HEK293 (cell line): ENCODE results near the gene MTHFD1.
A peak's percentile ranks its signal among the peaks of the same experiment; 100 is the strongest.

Source experiments
- CTCF ChIA-PET: fragments of 350-600 bp; formaldehyde crosslinking; extraction: SDS; loops from one replicate; lab custom pipeline; 2021; ENCODE audit warnings: antibody characterized with exemption; lab: Yijun Ruan, JAX
- POLR2A ChIA-PET: fragments of 300-600 bp; formaldehyde crosslinking; extraction: SDS; loops from one replicate; lab custom pipeline; 2020; ENCODE audit warnings: antibody characterized with exemption, inconsistent platforms; lab: Yijun Ruan, JAX
- H3K27ac ChIP-seq: fragments of 200-500 bp; sonication (Bioruptor generic); 2 replicates; pipeline ENCODE4 v1.5.1; 2014; ENCODE audit warnings: low read depth, low read length, control low read depth, inconsistent platforms; ENCODE audit errors: extremely low read depth
- H3K36me3 ChIP-seq, 2 experiments: fragments of 200-500 bp in 1 of 2; sonication (Bioruptor generic) in 1 of 2; 1 replicate in 1 of 2; 2 replicates in 1 of 2; pipeline ENCODE4 v1.5.1; 2014 to 2017; ENCODE audit warnings: inconsistent platforms in 2 of 2, low read length in 2 of 2; ENCODE audit not compliant: control insufficient read depth in 2 of 2, insufficient read depth in 1 of 2
- H3K4me1 ChIP-seq: fragments of 200-500 bp; sonication (Bioruptor generic); 2 replicates; pipeline ENCODE4 v1.5.1; 2014; ENCODE audit warnings: mild to moderate bottlenecking, low read length, inconsistent platforms; ENCODE audit not compliant: control insufficient read depth, insufficient read depth
- H3K4me3 ChIP-seq: 2 replicates; pipeline ENCODE4 v1.5.1; 2011; ENCODE audit warnings: low read depth, mild to moderate bottlenecking, control low read depth, low read length, moderate library complexity
- H3K9me3 ChIP-seq: fragments of 200-500 bp; sonication (Bioruptor generic); 2 replicates; pipeline ENCODE4 v1.5.1; 2014; ENCODE audit warnings: low read depth, low read length, inconsistent platforms; ENCODE audit not compliant: control insufficient read depth, insufficient read depth
- BCL11A ChIP-seq: fragments of 450-650 bp; formaldehyde crosslinking; IDR thresholded peaks from 2 replicates; pipeline ENCODE4 v1.5.1; 2016; ENCODE audit warnings: low read depth, missing biosample characterization, missing genetic modification characterization
- EGR2 ChIP-seq: fragments of 450-650 bp; formaldehyde crosslinking; IDR thresholded peaks from 2 replicates; pipeline ENCODE4 v1.5.1; 2016; ENCODE audit warnings: low read depth, missing biosample characterization, missing genetic modification characterization
- FEZF1 ChIP-seq: fragments of 450-650 bp; formaldehyde crosslinking; IDR thresholded peaks from 2 replicates; pipeline ENCODE4 v1.5.1; 2016; ENCODE audit warnings: missing biosample characterization, missing genetic modification characterization
- GFI1B ChIP-seq: fragments of 450-650 bp; formaldehyde crosslinking; IDR thresholded peaks from 2 replicates; pipeline ENCODE4 v1.5.1; 2016; ENCODE audit warnings: missing biosample characterization, missing genetic modification characterization
- GLI2 ChIP-seq: fragments of 450-650 bp; formaldehyde crosslinking; IDR thresholded peaks from 2 replicates; pipeline ENCODE4; 2017; ENCODE audit warnings: missing biosample characterization, missing genetic modification characterization, low read depth, borderline replicate concordance
- GLI4 ChIP-seq: fragments of 450-650 bp; formaldehyde crosslinking; IDR thresholded peaks from 2 replicates; pipeline ENCODE4 v1.5.1; 2016; ENCODE audit warnings: missing biosample characterization, missing genetic modification characterization
- GLIS1 ChIP-seq: fragments of 450-650 bp; formaldehyde crosslinking; IDR thresholded peaks from 2 replicates; pipeline ENCODE4 v1.5.1; 2016; ENCODE audit warnings: missing biosample characterization, missing genetic modification characterization
- MEIS1 ChIP-seq: sonication (generic); formaldehyde crosslinking; IDR thresholded peaks from 2 replicates; pipeline ENCODE4 v1.8.1; 2022; ENCODE audit warnings: missing genetic modification reagents, mild to moderate bottlenecking, borderline replicate concordance
- SP7 ChIP-seq: fragments of 450-650 bp; formaldehyde crosslinking; IDR thresholded peaks from 2 replicates; pipeline ENCODE4 v1.5.1; 2016; ENCODE audit warnings: missing biosample characterization, missing genetic modification characterization
- ZBTB17 ChIP-seq: fragments of 450-650 bp; formaldehyde crosslinking; IDR thresholded peaks from 2 replicates; pipeline ENCODE4 v1.5.1; 2016; ENCODE audit warnings: missing biosample characterization, missing genetic modification characterization
- ZBTB20 ChIP-seq: fragments of 450-650 bp; formaldehyde crosslinking; IDR thresholded peaks from 2 replicates; pipeline ENCODE4 v1.5.1; 2016; ENCODE audit warnings: missing biosample characterization, missing genetic modification characterization
- ZBTB26 ChIP-seq: fragments of 450-650 bp; formaldehyde crosslinking; optimal IDR thresholded peaks from 2 replicates; pipeline ENCODE3; 2016; ENCODE audit warnings: missing biosample characterization, mild to moderate bottlenecking, missing genetic modification characterization
- ZBTB48 ChIP-seq: fragments of 450-650 bp; formaldehyde crosslinking; IDR thresholded peaks from 2 replicates; pipeline ENCODE4 v1.5.1; 2016; ENCODE audit warnings: missing biosample characterization, missing genetic modification characterization
- ZBTB7A ChIP-seq: fragments of 450-650 bp; formaldehyde crosslinking; IDR thresholded peaks from 2 replicates; pipeline ENCODE4 v1.5.1; 2016; ENCODE audit warnings: low read depth, missing biosample characterization, missing genetic modification characterization
- ZBTB8A ChIP-seq: fragments of 450-650 bp; formaldehyde crosslinking; IDR thresholded peaks from 2 replicates; pipeline ENCODE4 v1.5.1; 2016; ENCODE audit warnings: missing biosample characterization, missing genetic modification characterization
- ZNF112 ChIP-seq: fragments of 450-650 bp; formaldehyde crosslinking; IDR thresholded peaks from 2 replicates; pipeline ENCODE4 v1.5.0; 2017; ENCODE audit warnings: missing biosample characterization, missing genetic modification characterization
- ZNF132 ChIP-seq: fragments of 450-650 bp; formaldehyde crosslinking; IDR thresholded peaks from 2 replicates; pipeline ENCODE4 v1.5.1; 2017; ENCODE audit warnings: missing biosample characterization, missing genetic modification characterization, borderline replicate concordance
- ZNF169 ChIP-seq: fragments of 450-650 bp; formaldehyde crosslinking; IDR thresholded peaks from 2 replicates; pipeline ENCODE4 v1.5.1; 2016; ENCODE audit warnings: missing biosample characterization, missing genetic modification characterization
- ZNF175 ChIP-seq: fragments of 450-650 bp; formaldehyde crosslinking; IDR thresholded peaks from 2 replicates; pipeline ENCODE4 v1.5.1; 2016; ENCODE audit warnings: missing biosample characterization, missing genetic modification characterization
- ZNF184 ChIP-seq: fragments of 450-650 bp; IDR thresholded peaks from 2 replicates; pipeline ENCODE4 v1.5.1; 2018; ENCODE audit warnings: missing biosample characterization, mild to moderate bottlenecking, missing genetic modification characterization
- ZNF221 ChIP-seq: fragments of 450-650 bp; formaldehyde crosslinking; IDR thresholded peaks from 2 replicates; pipeline ENCODE4 v1.5.1; 2017; ENCODE audit warnings: missing biosample characterization, missing genetic modification characterization, borderline replicate concordance
- ZNF239 ChIP-seq: fragments of 450-650 bp; formaldehyde crosslinking; IDR thresholded peaks from 2 replicates; pipeline ENCODE4 v1.5.1; 2016; ENCODE audit warnings: missing biosample characterization, missing genetic modification characterization
- ZNF350 ChIP-seq: fragments of 450-650 bp; formaldehyde crosslinking; IDR thresholded peaks from 2 replicates; pipeline ENCODE4 v1.5.0; 2017; ENCODE audit warnings: missing biosample characterization, mild to moderate bottlenecking, missing genetic modification characterization
- ZNF488 ChIP-seq: fragments of 450-650 bp; formaldehyde crosslinking; IDR thresholded peaks from 2 replicates; pipeline ENCODE4 v1.5.1; 2016; ENCODE audit warnings: missing biosample characterization, missing genetic modification characterization
- ZNF501 ChIP-seq: fragments of 450-650 bp; formaldehyde crosslinking; IDR thresholded peaks from 2 replicates; pipeline ENCODE4 v1.5.1; 2016; ENCODE audit warnings: missing biosample characterization, missing genetic modification characterization
- ZNF521 ChIP-seq: fragments of 450-650 bp; formaldehyde crosslinking; IDR thresholded peaks from 2 replicates; pipeline ENCODE4 v1.5.1; 2017; ENCODE audit warnings: missing biosample characterization, mild to moderate bottlenecking, missing genetic modification characterization
- ZNF571 ChIP-seq: fragments of 450-650 bp; formaldehyde crosslinking; IDR thresholded peaks from 2 replicates; pipeline ENCODE4 v1.5.0; 2017; ENCODE audit warnings: missing biosample characterization, missing genetic modification characterization
- ZNF791 ChIP-seq: fragments of 450-650 bp; formaldehyde crosslinking; IDR thresholded peaks from 2 replicates; pipeline ENCODE4 v1.5.1; 2016; ENCODE audit warnings: missing biosample characterization, missing genetic modification characterization
- ZNF830 ChIP-seq: fragments of 450-650 bp; IDR thresholded peaks from 2 replicates; pipeline ENCODE4 v1.5.0; 2018; ENCODE audit warnings: missing biosample characterization, missing genetic modification characterization, low read depth, mild to moderate bottlenecking, moderate library complexity
- ZSCAN4 ChIP-seq: fragments of 450-650 bp; formaldehyde crosslinking; IDR thresholded peaks from 2 replicates; pipeline ENCODE4 v1.5.1; 2017; ENCODE audit warnings: missing biosample characterization, missing genetic modification characterization
- TF ChIP-seq, protein P1 (sequence below): fragments of 450-650 bp; formaldehyde crosslinking; IDR thresholded peaks from 2 replicates; pipeline ENCODE4 v1.5.1; 2016; ENCODE audit warnings: missing biosample characterization, missing genetic modification characterization

Gene MTHFD1

GRCh38 chr14:64504310-64504896, 116.2 kb downstream of the MTHFD1 start, which contains the start of gene ZBTB1 (continued):
- peak; percentile 39; the same call in 1 of the 2 replicates for TF ChIP-seq ZNF501
- TF ChIP-seq ZNF221 (tag by site-specific recombination), result no peak
- no peak for TF ChIP-seq ZNF830 (tag by site-specific recombination)
- no peak for TF ChIP-seq GLI4
- TF ChIP-seq ZBTB26, result peak; percentile 72
- no peak for TF ChIP-seq ZNF239 (tag by site-specific recombination)
- peak; percentile 30; the same call in 1 of the 2 replicates for TF ChIP-seq BCL11A (tag by site-specific recombination)

DNA sequence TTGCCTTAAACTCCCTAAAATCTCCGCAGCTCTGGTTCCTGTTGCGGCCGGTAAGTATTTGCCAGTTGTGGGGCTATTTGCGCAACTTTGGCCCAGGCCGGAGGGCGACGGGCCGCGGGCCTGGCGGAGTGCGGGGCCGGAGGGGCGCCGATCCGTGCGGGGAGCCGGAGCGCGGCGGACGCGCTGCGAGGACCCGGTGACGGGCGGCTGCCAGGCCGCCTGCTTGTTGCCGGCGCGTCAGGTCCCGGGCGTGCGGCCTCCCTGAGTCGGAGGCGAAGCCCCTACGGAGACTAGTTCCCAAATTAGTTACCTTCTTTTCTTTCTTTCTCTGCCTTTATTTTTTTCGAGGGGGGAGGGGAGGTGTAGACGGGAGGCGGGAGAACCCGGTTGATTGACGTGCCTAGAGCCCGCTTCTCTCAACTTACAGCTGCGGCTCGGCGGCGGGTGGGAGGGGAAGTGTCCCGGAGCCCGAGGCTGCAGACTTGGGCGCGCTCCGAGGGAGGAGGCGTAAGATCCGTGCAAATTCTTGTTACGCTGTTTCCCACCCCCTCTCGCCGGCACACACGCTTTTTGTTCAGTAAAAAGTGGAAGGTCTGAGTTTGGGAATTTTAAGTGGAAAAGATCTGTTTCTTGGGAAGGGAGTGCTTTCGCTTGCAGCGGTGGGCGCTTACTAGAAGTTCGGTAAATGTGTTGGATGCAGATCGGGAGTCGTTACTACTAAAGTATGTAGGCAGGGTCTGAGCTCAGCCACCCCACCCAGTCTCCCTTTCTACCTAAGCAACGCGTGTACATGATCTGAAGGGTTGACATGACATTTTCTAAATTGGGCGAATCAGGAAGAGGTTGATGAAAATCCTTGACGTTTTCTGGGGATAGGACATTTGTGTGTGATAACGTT, 117.0 kb downstream of the MTHFD1 start:
- ChIA-PET POLR2A (interaction anchor here (0.6 to 5.2 kb wide), 23 partner anchors 8 to 202 kb away, joined by 3 to 54 read pairs (median 3); partner anchors contain the start of genes HSPA2 and MTHFD1), CTCF (interaction anchor here (0.6 to 1.3 kb wide), 9 partner anchors 11 to 318 kb away, joined by 3 to 6 read pairs (median 3); partner anchors contain the start of gene HSPA2)
- Histone ChIP-seq H3K27ac (peak overlapping the region; percentile 99), H3K9me3 (no peaks in the 10 kb centered on the region), H3K36me3 (no peaks in the 10 kb centered on the region), H3K4me1 (peaks cover 21% of the 10 kb centered on the region), H3K4me3 (peak overlapping the region; percentile 62)
- TF ChIP-seq GLI2 (tag by site-specific recombination) (no peak), ZNF175 (tag by site-specific recombination) (no peak), ZSCAN4 (tag by site-specific recombination) (no peak), ZNF169 (tag by site-specific recombination) (no peak), ZBTB48 (tag by site-specific recombination) (no peak), ZNF132 (tag by site-specific recombination) (no peak), SP7 (tag by site-specific recombination) (0 out of 2 replicates have a peak, but pooled peaks have one; percentile 8), MEIS1 (no peak), ZBTB20 (tag by site-specific recombination) (peak; percentile 35; the same call in 1 of the 2 replicates), ZNF571 (tag by site-specific recombination) (no peak), ZNF791 (no peak), ZNF112 (no peak), ZBTB17 (tag by site-specific recombination) (no peak), EGR2 (tag by site-specific recombination) (peak; percentile 74), ZNF521 (tag by site-specific recombination) (no peak), ZNF488 (tag by site-specific recombination) (no peak), GLIS1 (no peak), ZNF350 (no peak), ZBTB8A (peak; percentile 78), ZNF184 (no peak), GFI1B (no peak), ZBTB7A (tag by site-specific recombination) (no peak), FEZF1 (no peak)
- TF ChIP-seq, protein P1, sequence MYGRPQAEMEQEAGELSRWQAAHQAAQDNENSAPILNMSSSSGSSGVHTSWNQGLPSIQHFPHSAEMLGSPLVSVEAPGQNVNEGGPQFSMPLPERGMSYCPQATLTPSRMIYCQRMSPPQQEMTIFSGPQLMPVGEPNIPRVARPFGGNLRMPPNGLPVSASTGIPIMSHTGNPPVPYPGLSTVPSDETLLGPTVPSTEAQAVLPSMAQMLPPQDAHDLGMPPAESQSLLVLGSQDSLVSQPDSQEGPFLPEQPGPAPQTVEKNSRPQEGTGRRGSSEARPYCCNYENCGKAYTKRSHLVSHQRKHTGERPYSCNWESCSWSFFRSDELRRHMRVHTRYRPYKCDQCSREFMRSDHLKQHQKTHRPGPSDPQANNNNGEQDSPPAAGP, result no peak
